HG02642 (cell line): ENCODE results near the gene RCAN2.

Source experiments
- ATAC-seq: cut with Tn5 transposase; IDR thresholded peaks from one replicate; pipeline ENCODE4 v1.9.1; 2021; ENCODE audit warnings: mild to moderate bottlenecking; ENCODE audit not compliant: unreplicated experiment, poor library complexity

RCAN2 gene

DNA sequence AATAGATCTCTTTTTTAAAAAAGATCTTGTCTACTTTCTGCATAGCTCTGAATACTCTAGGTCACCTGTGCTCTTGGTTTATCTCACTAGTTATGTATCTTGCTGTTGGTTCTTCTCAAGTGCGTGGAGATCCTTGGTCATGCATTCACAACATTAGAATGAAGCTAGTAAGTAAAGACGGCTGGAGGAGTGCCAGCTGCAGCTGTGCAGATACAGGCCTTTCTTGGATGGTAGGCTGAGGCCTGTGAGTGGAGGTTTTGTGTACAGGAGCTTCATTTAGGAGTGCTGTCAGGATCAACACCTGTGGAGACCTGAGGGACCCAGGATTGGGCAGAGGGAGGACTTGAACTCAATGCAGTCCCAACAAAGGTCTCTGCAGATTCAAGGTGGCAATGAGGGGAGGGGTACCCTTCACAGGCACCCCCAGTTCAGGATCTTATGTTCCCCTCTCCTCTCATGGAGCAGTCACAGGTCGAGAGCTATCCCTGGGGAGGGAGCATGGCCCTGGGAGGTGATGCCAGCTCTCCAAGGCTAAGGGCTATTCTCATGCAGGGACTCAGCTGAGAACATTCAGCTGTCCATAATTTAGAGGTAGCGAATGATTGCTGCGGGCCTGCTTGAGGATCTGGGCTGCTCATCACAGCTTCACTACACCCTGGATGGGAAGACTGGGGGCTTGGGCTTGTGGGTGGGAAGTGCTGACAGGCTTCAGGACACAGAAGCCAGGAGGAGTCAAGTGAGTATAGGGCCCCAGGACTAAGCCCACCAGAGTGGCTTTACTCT, 221.6 kb downstream of the RCAN2 start:
- ATAC-seq: no peak

DNA sequence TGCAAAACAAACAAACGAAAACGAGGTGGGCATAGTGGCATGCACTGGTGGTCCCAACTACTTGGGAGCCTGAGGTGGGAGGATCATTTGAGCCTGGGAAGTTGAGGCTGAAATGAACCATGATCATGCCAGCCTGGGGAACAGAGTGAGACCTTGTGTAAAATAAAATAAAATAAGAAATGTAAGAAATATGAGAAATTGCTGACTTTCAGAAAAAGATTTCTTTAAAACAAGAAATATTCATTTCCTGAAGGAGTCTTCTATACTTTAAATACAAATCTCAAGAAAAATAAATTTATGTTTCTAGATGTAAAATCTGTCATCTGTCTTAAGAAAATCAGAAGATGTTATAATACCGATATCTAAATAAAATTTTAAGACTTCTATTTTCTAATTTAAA, 223.7 kb downstream of the RCAN2 start:
- ATAC-seq: no peak

DNA sequence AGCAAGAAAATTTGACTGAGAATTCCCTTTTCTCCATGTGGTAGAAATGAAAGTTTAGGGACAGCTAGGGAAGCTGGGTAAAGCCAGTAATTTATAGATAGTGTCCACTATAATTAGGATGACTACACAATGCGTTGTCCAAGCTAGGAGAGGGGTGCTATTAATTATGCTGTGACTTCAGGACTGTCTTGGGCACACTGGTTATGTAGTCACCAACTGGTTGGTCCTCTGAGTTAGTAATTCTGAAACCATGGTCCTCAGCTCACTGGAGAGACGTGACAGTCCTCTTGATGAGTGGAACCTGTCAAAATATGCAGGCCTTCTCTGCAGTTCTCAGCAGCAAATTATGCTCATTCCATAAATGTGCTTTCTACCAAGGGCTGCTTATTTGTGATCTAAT, 225.9 kb downstream of the RCAN2 start:
- ATAC-seq: no peak

DNA sequence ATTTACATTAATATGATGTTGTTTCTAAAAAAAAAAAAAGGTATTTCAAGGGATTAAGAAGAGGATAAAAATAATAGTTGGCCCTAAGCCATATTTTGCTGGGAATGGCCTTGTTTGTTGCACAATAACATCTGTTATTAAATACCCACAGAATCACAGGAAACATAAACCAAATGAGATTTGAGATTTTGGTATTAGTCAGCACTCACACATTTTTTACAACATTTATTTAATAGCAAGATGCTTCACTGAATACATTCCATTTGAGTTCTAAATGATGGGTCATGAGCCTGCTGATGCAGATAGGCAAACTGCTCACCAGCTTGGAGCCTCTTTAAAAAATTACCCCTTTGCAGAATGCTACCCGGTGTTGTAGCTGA, 227.6 kb downstream of the RCAN2 start:
- no peak for ATAC-seq

DNA sequence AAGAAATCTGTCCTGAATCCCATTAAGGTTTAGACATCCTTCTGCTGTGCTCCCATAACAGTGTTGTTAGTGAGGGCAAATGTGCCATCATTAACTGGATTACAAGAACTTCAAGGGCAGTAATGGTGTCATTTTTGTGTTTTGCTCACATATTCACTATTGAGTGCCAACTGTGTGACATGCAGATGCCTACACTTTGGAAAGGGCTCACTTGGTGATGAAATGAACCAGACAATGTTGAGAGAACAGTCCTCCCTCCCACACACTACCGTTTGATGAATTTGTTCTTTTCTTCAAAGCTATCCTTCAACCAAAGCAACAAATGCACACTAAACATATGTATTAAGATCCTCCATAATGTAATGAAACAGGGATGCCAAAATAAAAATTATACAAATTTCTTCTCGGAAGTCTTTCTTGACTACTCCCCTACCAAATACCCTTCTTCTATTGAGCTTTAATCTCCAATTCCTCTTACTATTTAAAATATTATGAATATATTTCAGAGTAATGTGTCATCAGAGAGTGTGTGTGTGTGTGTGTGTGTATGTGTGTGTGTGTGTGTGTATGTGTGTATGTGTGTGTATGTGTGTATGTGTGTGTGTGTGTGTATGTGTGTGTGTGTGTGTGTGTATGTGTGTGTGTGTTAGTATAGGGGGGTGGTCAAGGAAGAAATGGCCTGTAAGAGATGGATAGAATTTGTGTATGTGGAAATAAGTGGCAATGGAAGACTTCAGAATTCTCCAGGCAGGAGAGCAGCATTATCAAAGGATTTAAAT, 228.1 kb downstream of the RCAN2 start:
- no peak for ATAC-seq

DNA sequence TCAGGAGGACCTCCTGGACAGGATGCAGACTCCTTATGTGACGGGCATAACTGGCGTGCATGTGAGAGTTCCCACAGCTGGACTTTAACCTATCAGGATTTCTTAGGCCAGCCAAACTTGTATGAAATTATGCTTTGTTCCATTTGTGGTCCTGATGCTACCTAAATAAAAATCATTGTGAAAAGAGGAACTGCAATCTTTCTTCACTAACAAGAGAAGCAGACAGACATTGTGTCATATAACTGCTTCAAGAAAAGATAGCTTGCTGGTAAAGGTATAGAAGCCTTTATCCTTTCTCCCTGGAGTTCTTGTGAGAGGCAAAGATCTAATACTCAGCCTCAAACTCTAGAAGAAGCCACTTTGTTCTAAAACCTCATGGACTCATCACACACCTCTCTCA, 233.0 kb downstream of the RCAN2 start:
- ATAC-seq: no peak

DNA sequence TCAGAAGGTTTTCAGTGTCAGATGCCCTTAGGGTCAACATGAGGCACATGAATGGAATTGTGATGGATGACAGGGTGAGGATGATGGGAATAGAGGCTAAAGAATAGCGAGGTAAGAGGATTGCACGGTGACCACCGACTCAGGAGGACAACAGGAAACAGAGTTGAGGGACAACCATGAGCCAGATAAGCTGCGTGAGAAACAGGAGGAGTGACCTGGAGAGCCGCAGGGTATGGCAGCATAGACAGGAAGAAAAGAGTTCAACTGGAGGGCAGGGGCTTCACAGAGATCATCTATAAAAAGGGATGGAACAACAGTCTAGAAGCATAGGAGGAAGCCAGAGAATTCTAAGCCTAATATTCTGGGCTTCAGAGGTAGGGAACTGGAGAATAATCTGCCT, 235.7 kb downstream of the RCAN2 start:
- no peak for ATAC-seq

DNA sequence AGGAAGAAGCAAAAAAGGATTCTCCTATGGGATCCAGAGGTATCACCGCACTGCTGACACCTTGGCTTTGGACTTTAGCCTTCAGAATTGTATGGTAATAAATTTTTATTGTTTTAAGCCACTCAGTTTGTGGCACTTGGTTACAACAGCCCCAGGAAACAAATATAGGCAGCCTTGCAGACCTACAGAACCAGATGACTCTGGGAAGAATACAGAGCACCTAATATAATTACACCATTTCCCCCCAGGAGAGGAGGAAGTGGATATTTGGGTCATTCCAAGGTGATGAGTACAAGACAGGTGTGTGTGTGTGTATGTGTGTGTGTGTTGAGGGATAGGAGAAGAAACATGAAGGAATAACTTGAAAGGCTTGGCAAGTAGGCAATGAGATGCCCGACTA, 236.3 kb downstream of the RCAN2 start:
- no peak for ATAC-seq

DNA sequence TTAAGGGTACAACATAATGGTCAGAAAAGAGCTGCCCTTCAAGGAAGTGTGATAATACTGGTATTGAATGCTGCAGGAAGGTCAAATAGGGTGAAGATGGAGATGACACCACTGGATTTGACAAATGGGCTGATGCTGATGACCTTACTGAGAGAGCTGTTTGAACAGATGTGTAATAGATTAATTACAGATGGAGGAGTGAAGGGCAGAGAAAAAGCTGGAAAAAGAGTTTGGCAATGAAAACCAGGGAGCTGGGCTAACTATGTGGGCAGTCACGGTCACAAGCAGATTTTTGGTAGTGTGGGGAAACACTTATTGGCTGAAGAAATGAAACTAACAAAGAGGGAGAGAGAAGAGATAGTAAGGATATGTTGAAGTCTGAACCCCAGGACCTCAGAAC, 236.9 kb downstream of the RCAN2 start:
- ATAC-seq: no peak

DNA sequence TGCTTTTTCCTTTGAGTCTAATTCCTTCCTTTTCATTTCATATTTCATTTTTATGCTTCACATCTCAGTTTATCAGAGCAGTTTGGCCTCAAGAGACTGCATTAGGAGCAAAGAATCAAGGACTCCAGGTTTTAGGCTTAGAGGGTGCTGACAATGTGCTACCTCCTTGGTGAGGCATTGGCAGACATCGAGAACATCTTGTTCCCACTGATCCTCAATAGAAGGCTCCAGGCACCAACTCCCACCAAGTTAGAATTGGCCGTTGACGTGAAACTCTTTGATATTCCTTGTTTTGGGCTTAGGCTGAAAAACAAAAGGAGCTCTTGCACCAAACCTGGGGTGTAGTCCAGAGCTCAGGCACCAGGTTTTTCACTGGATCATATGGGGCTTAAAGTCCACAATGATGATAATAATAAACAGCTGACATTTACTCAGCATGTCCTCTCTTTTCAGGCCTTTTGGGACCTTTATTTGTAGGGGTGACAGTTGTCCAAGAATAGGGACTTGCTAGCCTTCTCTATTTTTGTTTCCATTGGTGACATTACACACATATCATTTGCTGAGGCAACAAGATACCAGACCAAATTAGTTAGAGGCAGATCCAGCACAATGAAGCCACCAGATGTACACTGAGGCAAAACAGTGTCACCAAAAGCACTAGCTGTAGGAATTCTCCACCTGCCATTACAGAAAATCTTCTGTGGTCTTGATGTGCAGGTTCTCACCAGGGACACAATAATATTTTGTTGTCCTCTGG, 239.5 kb downstream of the RCAN2 start:
- no peak for ATAC-seq

DNA sequence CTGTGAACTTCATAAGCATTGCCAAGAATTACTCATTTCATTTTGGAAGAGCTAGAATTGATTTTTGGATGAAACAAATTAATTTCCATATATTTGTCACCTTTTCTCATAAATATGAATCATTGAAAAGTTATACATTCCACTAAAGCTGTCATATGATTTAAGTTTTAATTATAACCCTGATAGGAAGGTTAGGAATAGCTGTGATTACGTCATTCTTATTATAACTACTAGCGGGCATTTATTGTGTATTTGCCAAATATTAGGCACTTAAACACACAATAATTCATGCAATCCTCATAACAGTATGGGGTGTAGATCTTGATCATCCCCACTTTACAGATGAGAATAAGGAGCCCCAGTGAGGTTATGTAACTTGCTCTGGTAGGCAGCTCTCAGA, 243.1 kb downstream of the RCAN2 start:
- no peak for ATAC-seq

DNA sequence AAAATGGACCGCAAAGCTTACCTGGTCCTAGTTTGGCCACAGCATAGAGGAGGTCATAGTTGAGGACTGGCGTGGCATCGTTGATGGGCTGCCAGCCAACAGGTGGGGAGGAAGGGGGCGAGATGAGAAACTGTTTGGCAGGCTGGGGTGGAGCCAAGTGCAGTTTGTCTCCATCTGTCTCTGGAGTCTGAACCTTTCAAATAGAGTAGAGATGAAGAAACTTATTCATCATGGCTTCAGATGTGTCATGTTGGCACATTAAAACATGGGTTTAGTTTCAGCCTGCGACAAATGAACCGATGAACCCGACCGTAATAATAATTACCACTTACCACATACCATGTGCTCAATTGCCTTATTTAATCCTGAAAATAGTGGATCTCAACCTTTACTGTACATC, 244.5 kb downstream of the RCAN2 start:
- ATAC-seq: no peak

DNA sequence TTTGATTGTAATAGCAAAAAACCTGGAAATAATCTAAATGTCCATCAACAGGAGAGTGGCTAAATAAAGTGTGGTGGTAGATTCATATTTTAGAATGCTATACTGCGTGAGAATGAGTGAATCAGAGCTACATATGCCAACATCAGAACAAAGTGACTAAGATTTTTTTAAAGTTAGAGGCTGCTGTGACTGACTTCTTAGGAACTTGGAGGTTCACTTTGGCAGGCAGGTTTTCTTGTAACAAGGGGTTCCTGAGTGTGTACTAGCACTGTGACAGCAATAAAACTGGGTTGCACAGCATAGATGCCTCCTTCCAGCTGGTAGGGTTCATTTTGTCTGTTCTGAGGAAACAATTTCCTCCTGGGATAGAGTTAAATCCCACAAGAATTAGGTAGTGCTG, 245.2 kb downstream of the RCAN2 start:
- ATAC-seq: no peak

DNA sequence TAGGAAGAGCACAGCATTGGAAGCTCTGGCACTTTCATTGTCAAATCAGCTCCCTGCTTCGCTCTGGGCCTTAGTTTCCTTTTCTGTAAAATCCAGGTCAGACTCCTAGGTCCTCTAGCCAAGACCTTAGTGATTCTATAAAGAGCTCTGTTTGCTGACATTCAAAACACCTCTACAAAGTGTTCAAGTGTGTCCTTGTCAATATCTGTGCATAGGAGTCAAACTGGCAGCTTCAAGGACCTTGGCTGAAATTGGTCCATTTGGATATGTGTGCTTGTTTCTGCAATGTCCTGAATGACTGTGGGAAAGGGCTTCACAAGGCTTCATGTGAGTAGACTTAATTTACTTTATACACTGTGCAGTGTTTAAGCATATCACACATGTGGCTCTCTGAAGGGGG, 246.6 kb downstream of the RCAN2 start:
- no peak for ATAC-seq

DNA sequence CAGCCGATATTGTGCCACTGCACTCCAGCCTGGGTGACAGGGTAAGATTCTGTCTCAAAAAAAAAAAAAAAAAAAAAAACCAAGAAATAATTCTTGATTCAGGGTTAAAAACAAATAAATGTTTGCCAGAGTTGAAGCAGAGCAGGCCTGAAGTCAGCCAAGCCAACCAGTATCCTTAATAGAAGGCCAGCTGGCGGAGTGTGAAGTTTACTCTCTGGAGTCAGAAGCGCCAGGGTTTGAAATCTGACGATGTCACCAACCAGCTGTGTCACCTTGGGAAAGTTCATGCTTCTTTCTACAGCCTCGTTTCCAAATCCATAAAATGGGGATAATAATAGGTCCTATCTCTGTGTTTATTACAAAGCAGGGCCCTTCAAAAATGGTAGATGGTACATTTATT, 247.5 kb downstream of the RCAN2 start:
- ATAC-seq: no peak

DNA sequence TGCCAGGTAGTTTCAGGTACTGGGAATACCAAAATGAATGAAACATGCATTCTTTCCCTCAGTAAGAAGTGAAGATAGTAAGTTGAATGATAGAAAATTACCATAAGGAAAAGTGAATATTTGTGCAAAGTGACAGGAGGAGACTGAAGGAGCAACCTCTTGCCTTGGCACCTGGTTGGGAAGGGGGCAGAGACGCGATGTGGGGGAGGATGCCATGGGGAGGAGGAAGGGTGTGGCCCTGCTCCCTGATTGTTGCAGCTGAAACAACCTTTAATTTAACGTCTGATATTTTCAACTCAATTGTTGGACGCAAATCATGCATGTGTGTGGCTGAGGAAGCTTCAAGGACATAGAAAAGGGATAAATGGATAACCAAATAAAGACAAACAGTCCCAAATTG, 248.3 kb downstream of the RCAN2 start:
- ATAC-seq: no peak

DNA sequence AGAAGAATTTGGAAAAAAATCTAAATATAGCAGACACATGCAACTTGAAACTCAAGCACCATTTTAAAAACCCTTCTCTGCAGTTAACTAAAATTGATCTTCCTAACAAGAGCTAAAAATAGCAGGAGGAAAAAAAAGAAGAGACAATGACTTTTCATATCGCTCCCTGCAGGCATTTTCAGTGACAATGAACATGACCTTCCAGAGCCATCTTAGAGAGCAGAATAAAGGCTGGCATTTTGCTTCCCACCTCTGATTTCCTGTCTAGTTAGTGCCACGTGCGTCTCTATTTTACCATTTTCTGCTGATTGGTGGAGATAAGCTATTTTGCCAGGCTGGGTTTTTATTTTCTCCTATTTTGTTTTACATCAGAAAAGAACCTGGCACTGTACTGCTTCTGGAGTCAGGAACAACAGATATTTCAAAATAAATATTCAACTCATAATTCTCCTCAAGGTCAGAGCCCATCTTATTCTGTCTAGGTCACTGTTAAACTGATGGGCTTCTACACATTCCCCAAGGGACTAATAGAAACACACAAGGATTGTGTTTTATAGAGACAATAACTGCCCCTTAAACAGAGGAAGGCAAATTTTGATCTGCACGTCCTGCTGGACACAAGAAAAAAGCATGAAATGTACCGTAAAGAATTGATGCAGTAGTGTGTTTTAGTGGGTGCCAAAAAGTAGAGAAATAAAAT, 250.2 kb downstream of the RCAN2 start:
- ATAC-seq: no peak

DNA sequence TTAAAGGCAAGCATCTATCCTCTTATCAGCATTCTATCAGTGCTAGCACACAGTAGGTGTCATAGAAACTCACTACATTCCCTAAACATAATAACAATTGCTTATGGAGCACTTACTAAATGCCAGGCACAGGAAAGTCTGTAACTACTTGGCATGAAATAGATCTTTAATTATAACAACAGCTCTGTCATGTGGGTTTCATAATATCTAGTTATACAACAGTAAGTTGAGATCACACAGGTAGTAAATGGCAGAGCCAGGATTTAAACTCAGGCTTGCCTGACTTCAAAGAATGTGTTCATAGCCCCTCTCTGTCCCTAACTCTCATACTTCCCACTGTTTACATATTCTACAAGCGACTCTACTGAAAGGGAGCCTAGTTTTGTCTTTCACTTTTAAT, 254.5 kb downstream of the RCAN2 start:
- no peak for ATAC-seq

DNA sequence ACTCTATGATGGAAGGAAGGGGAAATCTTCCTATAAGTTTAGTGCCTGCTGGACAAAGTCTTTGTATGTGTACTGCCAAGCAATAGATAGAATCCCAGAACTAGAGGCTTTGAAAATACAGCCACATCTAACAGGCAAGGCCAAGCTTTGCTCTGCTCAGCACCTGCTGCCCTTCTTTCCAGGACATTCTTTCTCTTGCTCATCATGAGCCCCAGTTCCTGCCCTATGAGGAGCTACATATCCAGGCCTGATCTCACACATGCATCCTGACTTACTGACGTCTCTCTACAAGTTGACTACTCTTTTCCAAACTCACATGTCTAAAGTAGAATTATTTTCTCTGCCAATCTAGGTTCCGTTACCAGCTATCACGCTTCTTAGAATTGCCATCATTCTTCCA, 256.0 kb downstream of the RCAN2 start:
- ATAC-seq: no peak

DNA sequence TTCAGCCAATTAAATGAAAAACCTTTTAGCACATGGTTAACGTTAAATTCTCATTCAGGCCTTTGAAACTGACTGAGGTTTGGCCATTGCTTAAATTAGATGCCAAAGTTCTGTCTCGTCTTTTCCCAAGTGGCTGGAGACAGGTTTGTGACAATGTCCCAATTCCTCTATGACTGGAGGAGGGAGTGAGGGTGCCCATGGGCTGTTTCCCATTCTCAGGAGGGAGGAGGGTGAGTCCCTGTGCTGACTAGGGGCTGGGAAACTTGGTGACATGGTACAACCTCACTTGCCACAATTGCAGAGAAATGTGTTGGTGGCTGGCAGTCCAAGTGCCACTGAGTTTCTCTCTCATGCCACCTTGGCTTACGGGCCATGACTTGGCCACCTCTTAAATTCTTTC, 256.5 kb downstream of the RCAN2 start:
- ATAC-seq: no peak

DNA sequence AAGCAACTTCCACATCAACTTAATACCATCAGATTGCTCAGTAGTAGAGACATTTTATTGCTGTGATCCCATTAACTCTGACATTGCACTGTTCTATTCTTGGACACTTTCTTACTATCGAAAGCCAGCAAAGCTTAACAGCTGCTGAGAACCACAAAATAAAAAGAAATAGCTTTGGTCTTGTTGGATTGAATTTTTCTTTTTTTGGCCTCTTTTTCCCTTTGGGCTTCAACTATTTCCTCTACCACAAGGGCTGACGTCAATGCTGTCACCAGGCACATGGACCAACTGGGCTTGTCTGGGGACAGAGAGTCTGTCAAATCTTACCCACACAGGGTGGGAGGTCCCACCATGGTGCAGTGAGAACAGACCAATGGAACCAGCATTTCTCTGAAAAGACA, 257.1 kb downstream of the RCAN2 start:
- no peak for ATAC-seq
